Measurements from ENCODE around the gene LRRN4CL.

DNA sequence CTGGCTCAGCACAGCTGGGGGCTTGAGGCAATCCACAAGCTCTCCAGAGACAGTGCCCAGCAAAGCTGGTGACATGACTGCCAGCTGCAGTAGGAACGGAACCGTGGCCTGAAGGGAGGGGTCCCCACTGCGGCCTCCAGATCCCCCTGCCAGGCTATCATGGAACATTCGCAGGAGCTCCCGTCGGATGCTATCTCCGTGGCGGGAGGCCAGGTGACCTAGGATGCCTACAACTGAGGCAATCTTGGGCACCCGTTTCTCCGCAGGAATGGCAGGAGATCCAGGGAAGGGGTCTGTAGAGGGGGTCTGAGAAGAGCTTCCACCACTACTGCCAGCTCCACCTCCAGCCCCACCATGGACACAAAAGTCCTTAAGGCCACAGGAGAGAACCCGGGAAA is 40.4 kb downstream of the LRRN4CL start:
- TF ChIP-seq, protein P1, sequence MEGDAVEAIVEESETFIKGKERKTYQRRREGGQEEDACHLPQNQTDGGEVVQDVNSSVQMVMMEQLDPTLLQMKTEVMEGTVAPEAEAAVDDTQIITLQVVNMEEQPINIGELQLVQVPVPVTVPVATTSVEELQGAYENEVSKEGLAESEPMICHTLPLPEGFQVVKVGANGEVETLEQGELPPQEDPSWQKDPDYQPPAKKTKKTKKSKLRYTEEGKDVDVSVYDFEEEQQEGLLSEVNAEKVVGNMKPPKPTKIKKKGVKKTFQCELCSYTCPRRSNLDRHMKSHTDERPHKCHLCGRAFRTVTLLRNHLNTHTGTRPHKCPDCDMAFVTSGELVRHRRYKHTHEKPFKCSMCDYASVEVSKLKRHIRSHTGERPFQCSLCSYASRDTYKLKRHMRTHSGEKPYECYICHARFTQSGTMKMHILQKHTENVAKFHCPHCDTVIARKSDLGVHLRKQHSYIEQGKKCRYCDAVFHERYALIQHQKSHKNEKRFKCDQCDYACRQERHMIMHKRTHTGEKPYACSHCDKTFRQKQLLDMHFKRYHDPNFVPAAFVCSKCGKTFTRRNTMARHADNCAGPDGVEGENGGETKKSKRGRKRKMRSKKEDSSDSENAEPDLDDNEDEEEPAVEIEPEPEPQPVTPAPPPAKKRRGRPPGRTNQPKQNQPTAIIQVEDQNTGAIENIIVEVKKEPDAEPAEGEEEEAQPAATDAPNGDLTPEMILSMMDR (IDR thresholded peaks at IDR 0.05), result no peak
- TF ChIP-seq POLR2A (IDR thresholded peaks at IDR 0.05) (no peak), EP300 (IDR thresholded peaks at IDR 0.05) (no peak), POLR2AphosphoS5 (IDR thresholded peaks at IDR 0.05) (no peak)
